K562 (cell line): ENCODE results near the gene SPATA2. TPM values are rescaled to one million over a fixed set of nuclear protein-coding genes. Genes with fewer than 3 reads are reported as not detected.

Experiments used
- ADNP ChIP-seq: fragments of 200-800 bp; sonication (Bioruptor generic); IDR thresholded peaks from 2 replicates; pipeline ENCODE4 v1.6.1; 2016; ENCODE audit warnings: missing genetic modification characterization, missing compliant biosample characterization
- ASH1L ChIP-seq: fragments of 450-650 bp; IDR thresholded peaks from 2 replicates; pipeline ENCODE4 v1.6.1; 2018; ENCODE audit warnings: borderline replicate concordance, mild to moderate bottlenecking, low read depth; ENCODE audit not compliant: partially characterized antibody
- ATF3 ChIP-seq, 2 experiments: fragments of 450-650 bp in 1 of 2; sonication (generic) in 1 of 2; formaldehyde crosslinking in 1 of 2; IDR thresholded peaks in 1 of 2; conservative IDR thresholded peaks in 1 of 2; 2 replicates each; pipeline versions ENCODE4 v1.6.1 to v1.8.1; 2016 to 2023; ENCODE audit warnings: mild to moderate bottlenecking in 2 of 2, moderate library complexity in 2 of 2, inconsistent platforms in 1 of 2, missing genetic modification reagents in 1 of 2
- BRD4 ChIP-seq: fragments of 200-600 bp; sonication (generic); IDR thresholded peaks from 2 replicates; pipeline ENCODE4 v1.6.1; 2017; ENCODE audit warnings: inconsistent platforms
- CBFB ChIP-seq: sonication (generic); formaldehyde crosslinking; IDR thresholded peaks from 2 replicates; pipeline ENCODE4 v1.4.0; 2020; ENCODE audit warnings: mild to moderate bottlenecking, missing genetic modification reagents
- CC2D1A ChIP-seq: fragments of 450-650 bp; IDR thresholded peaks from 2 replicates; pipeline ENCODE4 v1.6.1; 2017; ENCODE audit warnings: mild to moderate bottlenecking
- CEBPG ChIP-seq, 3 experiments: fragments of 200-800 bp in 1 of 3; sonication (Bioruptor generic) in 1 of 3; sonication (generic) in 1 of 3; formaldehyde crosslinking in 1 of 3; IDR thresholded peaks in 2 of 3; conservative IDR thresholded peaks in 1 of 3; 2 replicates each; pipeline versions ENCODE4 v1.6.1 to v1.8.0; 2016 to 2022; ENCODE audit warnings: missing compliant biosample characterization in 2 of 3, missing genetic modification characterization in 2 of 3, mild to moderate bottlenecking in 1 of 3, missing genetic modification reagents in 1 of 3
- ELF4 ChIP-seq: fragments of 450-650 bp; formaldehyde crosslinking; IDR thresholded peaks from 2 replicates; pipeline ENCODE4 v1.4.0; 2022; ENCODE audit warnings: missing genetic modification characterization
- HNRNPH1 ChIP-seq: fragments of 200-400 bp; formaldehyde crosslinking; optimal IDR thresholded peaks from 2 replicates; pipeline ENCODE3; 2017; ENCODE audit warnings: low read depth, mild to moderate bottlenecking, low read length, moderate library complexity
- KDM5B ChIP-seq: fragments of 200-600 bp; sonication (generic); IDR thresholded peaks from 2 replicates; pipeline ENCODE4 v1.6.1; 2012; ENCODE audit warnings: low read depth, mild to moderate bottlenecking, moderate library complexity, low read length, control low read depth, inconsistent platforms; ENCODE audit not compliant: insufficient replicate concordance
- MAX ChIP-seq: sonication (generic); formaldehyde crosslinking; IDR thresholded peaks from 2 replicates; pipeline ENCODE4 v1.9.0; 2022; ENCODE audit warnings: mild to moderate bottlenecking, missing genetic modification reagents
- MXI1 ChIP-seq: IDR thresholded peaks from 2 replicates; pipeline ENCODE4 v1.6.1; 2011; ENCODE audit warnings: low read depth, mild to moderate bottlenecking, improper control_type of control experiment, low read length
- NFE2 ChIP-seq: IDR thresholded peaks from 2 replicates; pipeline ENCODE4 v1.6.1; 2014; ENCODE audit warnings: antibody characterized with exemption, low read depth
- OTX1 ChIP-seq: fragments of 450-650 bp; formaldehyde crosslinking; IDR thresholded peaks from 2 replicates; pipeline ENCODE4 v1.4.0; 2022; ENCODE audit warnings: mild to moderate bottlenecking
- PBX2 ChIP-seq, 2 experiments: IDR thresholded peaks in 1 of 2; conservative IDR thresholded peaks in 1 of 2; 2 replicates each; pipeline ENCODE4 v1.6.1; 2016; ENCODE audit warnings: low read depth in 2 of 2, mild to moderate bottlenecking in 1 of 2, missing compliant biosample characterization in 1 of 2, missing genetic modification characterization in 1 of 2, moderate library complexity in 1 of 2
- POLR2A ChIP-seq: fragments of 450-650 bp; conservative IDR thresholded peaks from 2 replicates; pipeline ENCODE4 v1.6.1; 2016
- TCF15 ChIP-seq: fragments of 250-450 bp; sonication (Bioruptor Pico); IDR thresholded peaks from 2 replicates; pipeline ENCODE4 v1.8.0; 2022; ENCODE audit warnings: moderate library complexity, mild to moderate bottlenecking, inconsistent platforms
- VEZF1 ChIP-seq: fragments of 200-800 bp; sonication (Bioruptor generic); IDR thresholded peaks from 2 replicates; pipeline ENCODE4 v1.6.1; 2017; ENCODE audit warnings: missing genetic modification characterization, missing compliant biosample characterization
- ZNF140 ChIP-seq: fragments of 250-450 bp; sonication (Bioruptor Pico); IDR thresholded peaks from 2 replicates; pipeline ENCODE4 v1.8.0; 2021; ENCODE audit warnings: moderate library complexity, mild to moderate bottlenecking, inconsistent platforms
- ZNF239 ChIP-seq: fragments of 250-450 bp; sonication (Bioruptor Pico); IDR thresholded peaks from 2 replicates; pipeline ENCODE4 v1.4.0; 2020; ENCODE audit warnings: mild to moderate bottlenecking
- polyA plus RNA-seq, 8 experiments: library from polyadenylated mRNA; depleted of rRNA in 4 of 8; stranded (reverse) in 5 of 8; unstranded in 3 of 8; fragments of >200 nt; fragmentation: Nextera tagmentation in 2 of 8; fragmentation: Illumina TruSeq in 1 of 8; extraction: Ambion mirVana in 2 of 8; extraction: Trizol in 1 of 8; gene quantifications; 2 replicates each; pipeline versions ENCODE4 v1.2.1 to v1.2.3, GENCODE V29; 2011 to 2014; ENCODE audit warnings: inconsistent platforms in 1 of 8, missing spikeins in 1 of 8
- total RNA-seq, 7 experiments: library from RNA; depleted of rRNA in 6 of 7; stranded (reverse); fragments of >200 nt in 6 of 7; fragmentation: Illumina TruSeq in 2 of 7; extraction: Trizol in 2 of 7; gene quantifications; 2 replicates each; pipeline versions ENCODE4 v1.2.1 to v1.2.3, GENCODE V29; 2011 to 2021; ENCODE audit warnings: low replicate concordance in 1 of 7

Gene SPATA2
- total and polyA plus RNA-seq, 9 of the 15 experiments (the other 6 are each of a cell fraction or from before 2014, with no cell fraction given), result 0.46 to 8.2 (median 2.7) TPM

- TF ChIP-seq CEBPG (CRISPR knock-in tag; IDR thresholded peaks at IDR 0.05) (peak; percentile 87), CEBPG (tag; conservative IDR thresholded peaks at IDR 0.05 in 1 of 2, IDR thresholded peaks at IDR 0.05 in 1 of 2) (peak; percentile 27 to 76; a peak in 3 of 4 replicates), HNRNPH1 (no peak), CC2D1A (peak; percentile 69), MXI1 (peak; percentile 63; the same call in 1 of the 2 replicates), ZNF239 (CRISPR knock-in tag) (no peak), MAX (no peak; the same call in 1 of the 2 replicates), ELF4 (0 out of 2 replicates have a peak, but pooled peaks have one; percentile 25), POLR2A (peak; percentile 80), ADNP (tag) (peak; percentile 99), ZNF140 (CRISPR knock-in tag) (0 out of 2 replicates have a peak, but pooled peaks have one; percentile 65), VEZF1 (CRISPR knock-in tag) (peak; percentile 51; the same call in 1 of the 2 replicates), ASH1L (no peak), TCF15 (CRISPR knock-in tag) (peak; percentile 72; the same call in 1 of the 2 replicates), BRD4 (no peak; the same call in 1 of the 2 replicates), ATF3 (IDR thresholded peaks at IDR 0.05) (peak; percentile 98), ATF3 (CRISPR knock-in tag; conservative IDR thresholded peaks at IDR 0.05) (peak; percentile 93), NFE2 (peak; percentile 60), CBFB (peak; percentile 79), OTX1 (CRISPR knock-in tag) (0 out of 2 replicates have a peak, but pooled peaks have one; percentile 50), KDM5B (peak; percentile 34), PBX2 (CRISPR knock-in tag; IDR thresholded peaks at IDR 0.05; ENCODE audit: low read depth) (no peak), PBX2 (tag; conservative IDR thresholded peaks at IDR 0.05; ENCODE audit: low read depth) (peak; percentile 54)
These were observed at the start of gene SPATA2 (continued) for GRCh38 chr20:49915380-49916145.
